ENCODE data around the gene AUTS2. TPM values are rescaled to one million over a fixed set of nuclear protein-coding genes. Genes with fewer than 3 reads are reported as not detected.

The AUTS2 gene
- total RNA-seq, 1 experiment from 2014 or later: 42.1 TPM

DNA sequence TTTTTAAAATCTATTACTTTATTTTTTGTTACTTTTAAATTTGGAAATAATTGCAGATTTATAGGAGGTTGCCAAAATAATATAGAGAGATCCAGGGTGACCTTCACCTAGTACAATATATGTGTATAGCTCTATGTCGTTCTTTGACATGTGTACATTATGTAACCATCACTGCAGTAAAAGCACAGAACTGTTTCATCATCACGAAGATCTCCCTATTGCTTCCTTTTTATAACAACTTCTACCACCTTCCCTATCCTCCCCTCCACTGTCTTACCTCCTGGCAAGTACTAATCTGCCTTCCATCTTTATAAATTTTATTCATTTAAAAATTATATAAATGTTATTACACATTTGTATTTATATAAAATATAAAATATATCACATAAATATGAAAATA is 251.0 kb downstream of the AUTS2 start:
- peaks cover 9% of the 10 kb centered on the region for H3K4me1 ChIP-seq (ENCODE audit: insufficient read depth, low read length, poor library complexity, severe bottlenecking)
- H3K4me3 ChIP-seq (ENCODE audit: low read depth, low read length, poor library complexity, severe bottlenecking): no peak overlapping the region
- H3K9me3 ChIP-seq (ENCODE audit: low read depth, low read length, poor library complexity, severe bottlenecking): no peaks in the 10 kb centered on the region
- intact Hi-C loops (cut with micrococcal nuclease; ENCODE audit: unreplicated experiment): loop anchor here (10.0 kb wide), 1 partner anchor 246 kb away; no protein-coding TSS in a partner anchor
- no peak for DNase-seq (ENCODE audit: low spot score)
- POLR2A ChIA-PET (ENCODE audit: low non-redundant PET): no interaction called here
- TF ChIP-seq, protein P1, sequence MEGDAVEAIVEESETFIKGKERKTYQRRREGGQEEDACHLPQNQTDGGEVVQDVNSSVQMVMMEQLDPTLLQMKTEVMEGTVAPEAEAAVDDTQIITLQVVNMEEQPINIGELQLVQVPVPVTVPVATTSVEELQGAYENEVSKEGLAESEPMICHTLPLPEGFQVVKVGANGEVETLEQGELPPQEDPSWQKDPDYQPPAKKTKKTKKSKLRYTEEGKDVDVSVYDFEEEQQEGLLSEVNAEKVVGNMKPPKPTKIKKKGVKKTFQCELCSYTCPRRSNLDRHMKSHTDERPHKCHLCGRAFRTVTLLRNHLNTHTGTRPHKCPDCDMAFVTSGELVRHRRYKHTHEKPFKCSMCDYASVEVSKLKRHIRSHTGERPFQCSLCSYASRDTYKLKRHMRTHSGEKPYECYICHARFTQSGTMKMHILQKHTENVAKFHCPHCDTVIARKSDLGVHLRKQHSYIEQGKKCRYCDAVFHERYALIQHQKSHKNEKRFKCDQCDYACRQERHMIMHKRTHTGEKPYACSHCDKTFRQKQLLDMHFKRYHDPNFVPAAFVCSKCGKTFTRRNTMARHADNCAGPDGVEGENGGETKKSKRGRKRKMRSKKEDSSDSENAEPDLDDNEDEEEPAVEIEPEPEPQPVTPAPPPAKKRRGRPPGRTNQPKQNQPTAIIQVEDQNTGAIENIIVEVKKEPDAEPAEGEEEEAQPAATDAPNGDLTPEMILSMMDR (conservative IDR thresholded peaks at IDR 0.05; ENCODE audit: low read depth, low read length): no peak
- TF ChIP-seq EZH2 (IDR thresholded peaks at IDR 0.05; ENCODE audit: borderline replicate concordance, low read depth, low read length, poor library complexity, severe bottlenecking): no peak
- H3K36me3 ChIP-seq (ENCODE audit: insufficient read depth, low read length, poor library complexity, severe bottlenecking): no peaks in the 10 kb centered on the region
- no peaks in the 10 kb centered on the region for H3K27me3 ChIP-seq (replicated peaks; ENCODE audit: insufficient read depth, low read depth, low read length, poor library complexity)
- no TSS peak for BruUV-seq (replicated peaks)
- no peak overlapping the region for H3K27ac ChIP-seq (ENCODE audit: low read depth, low read length, poor library complexity, severe bottlenecking)
- CTCF ChIA-PET: no interaction called here

DNA sequence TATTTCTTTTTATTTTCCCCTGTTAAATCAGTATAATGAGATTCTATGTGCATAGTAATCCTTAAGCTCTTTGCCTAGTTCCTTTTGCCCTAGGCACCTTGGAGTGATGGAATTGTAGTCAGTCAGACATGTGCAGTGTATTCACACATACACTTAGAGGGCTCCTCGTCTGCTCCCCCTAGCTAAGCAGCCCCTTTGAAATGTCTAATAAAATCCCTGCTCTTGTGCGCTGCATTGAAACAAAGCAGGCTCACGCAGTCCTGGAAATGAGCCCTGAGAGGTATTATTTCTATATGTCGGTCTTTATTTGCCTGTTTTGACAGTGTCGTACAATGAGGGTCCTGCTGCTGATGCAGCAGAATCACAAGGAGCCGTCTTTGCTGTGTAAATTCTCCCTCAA is 258.7 kb downstream of the AUTS2 start:
- ChIA-PET CTCF (no interaction called here), POLR2A (ENCODE audit: low non-redundant PET) (no interaction called here)
- no peak for DNase-seq (ENCODE audit: low spot score)
- intact Hi-C loops (cut with micrococcal nuclease; ENCODE audit: unreplicated experiment): no loop called here
- Histone ChIP-seq H3K9me3 (ENCODE audit: low read depth, low read length, poor library complexity, severe bottlenecking) (no peaks in the 10 kb centered on the region), H3K36me3 (ENCODE audit: insufficient read depth, low read length, poor library complexity, severe bottlenecking) (no peaks in the 10 kb centered on the region), H3K27ac (ENCODE audit: low read depth, low read length, poor library complexity, severe bottlenecking) (no peak overlapping the region), H3K27me3 (replicated peaks; ENCODE audit: insufficient read depth, low read depth, low read length, poor library complexity) (no peaks in the 10 kb centered on the region), H3K4me3 (ENCODE audit: low read depth, low read length, poor library complexity, severe bottlenecking) (no peak overlapping the region), H3K4me1 (ENCODE audit: insufficient read depth, low read length, poor library complexity, severe bottlenecking) (peaks cover 8% of the 10 kb centered on the region)
- no peak for TF ChIP-seq EZH2 (IDR thresholded peaks at IDR 0.05; ENCODE audit: borderline replicate concordance, low read depth, low read length, poor library complexity, severe bottlenecking)
- TF ChIP-seq, protein P1 (conservative IDR thresholded peaks at IDR 0.05; ENCODE audit: low read depth, low read length): no peak
- BruUV-seq (replicated peaks): no TSS peak

DNA sequence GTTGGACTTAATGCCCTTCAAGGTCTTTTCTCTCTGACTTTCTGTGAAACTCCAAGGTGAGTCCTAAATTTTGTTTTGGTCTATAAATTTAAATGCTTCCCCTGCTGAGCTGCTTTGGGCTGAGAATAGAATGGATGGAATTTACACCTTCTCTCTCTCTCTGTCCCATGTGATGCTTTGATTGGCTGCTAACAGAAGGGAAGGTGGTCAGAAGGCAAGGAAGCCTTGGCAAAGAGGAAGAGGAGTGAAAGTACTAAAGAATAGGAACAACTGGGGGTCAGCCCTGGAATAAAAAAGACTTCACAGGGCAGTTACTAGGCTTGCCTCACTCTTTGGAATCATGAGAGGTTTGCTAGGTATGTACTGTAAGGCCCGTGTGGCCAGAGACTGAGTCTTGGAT is 260.2 kb downstream of the AUTS2 start:
- POLR2A ChIA-PET (ENCODE audit: low non-redundant PET): no interaction called here
- TF ChIP-seq, protein P1 (conservative IDR thresholded peaks at IDR 0.05; ENCODE audit: low read depth, low read length): no peak
- no peak for TF ChIP-seq EZH2 (IDR thresholded peaks at IDR 0.05; ENCODE audit: borderline replicate concordance, low read depth, low read length, poor library complexity, severe bottlenecking)
- BruUV-seq (replicated peaks): no TSS peak

More for the DNA sequence above, 260.2 kb downstream of the AUTS2 start:
- Histone ChIP-seq H3K27me3 (replicated peaks; ENCODE audit: insufficient read depth, low read depth, low read length, poor library complexity) (no peaks in the 10 kb centered on the region), H3K27ac (ENCODE audit: low read depth, low read length, poor library complexity, severe bottlenecking) (no peak overlapping the region), H3K9me3 (ENCODE audit: low read depth, low read length, poor library complexity, severe bottlenecking) (no peaks in the 10 kb centered on the region), H3K36me3 (ENCODE audit: insufficient read depth, low read length, poor library complexity, severe bottlenecking) (no peaks in the 10 kb centered on the region), H3K4me1 (ENCODE audit: insufficient read depth, low read length, poor library complexity, severe bottlenecking) (peaks cover 17% of the 10 kb centered on the region), H3K4me3 (ENCODE audit: low read depth, low read length, poor library complexity, severe bottlenecking) (no peak overlapping the region)
- intact Hi-C loops (cut with micrococcal nuclease; ENCODE audit: unreplicated experiment): no loop called here
- no peak for DNase-seq (ENCODE audit: low spot score)
- CTCF ChIA-PET: no interaction called here

Measured in A673 (cell line).